Stimulated activated CD8-positive, alpha-beta memory T cell treated with anti-CD3 and anti-CD28 coated beads, Interleukin-7, amount 100 ng/mL, for 4 hours (primary cell): ENCODE measurements around the gene SPEM2.

Experiments
- DNase-seq, 2 donors: peaks; one replicate each; pipeline ENCODE4 v3.0.0-alpha.2; 2020; ENCODE audit warnings: low read depth in 2 of 2

Gene SPEM2

GRCh38 chr17:7425316-7425715, at the start of gene SPEM2:
TSS of gene SPEM2 (plus strand) at chr17:7425616. CDS start at chr17:7425689, 73 bp downstream.
- DNase-seq = no peak

- DNase-seq = no peak
These were observed 46.3 kb upstream of the SPEM2 start for GRCh38 chr17:7379134-7379533.

- no peak for DNase-seq
These were observed 45.1 kb upstream of the SPEM2 start for GRCh38 chr17:7380321-7380720.

- DNase-seq = no peak
These were observed 44.3 kb upstream of the SPEM2 start, which contains the start of gene TNK1 for GRCh38 chr17:7380855-7381683. TSS of gene TNK1 (plus strand) at chr17:7381089. CDS start at chr17:7382927, 1,838 bp downstream.

GRCh38 chr17:7382901-7383300, 42.5 kb upstream of the SPEM2 start:
- DNase-seq = no peak

GRCh38 chr17:7383371-7383741, 42.1 kb upstream of the SPEM2 start:
- no peak for DNase-seq

- DNase-seq = peak; percentile 36 to 65
These were observed 41.5 kb upstream of the SPEM2 start for GRCh38 chr17:7383742-7384488.

- DNase-seq = no peak
These were observed 40.8 kb upstream of the SPEM2 start for GRCh38 chr17:7384489-7385081.

GRCh38 chr17:7388856-7389255, 36.6 kb upstream of the SPEM2 start:
- no peak for DNase-seq

GRCh38 chr17:7389924-7390910, 35.2 kb upstream of the SPEM2 start:
- no peak for DNase-seq

- DNase-seq = no peak
These were observed 34.1 kb upstream of the SPEM2 start for GRCh38 chr17:7391307-7391706.

GRCh38 chr17:7392696-7393612, 32.5 kb upstream of the SPEM2 start:
- no peak for DNase-seq

GRCh38 chr17:7393613-7394451, 31.6 kb upstream of the SPEM2 start:
- peak; percentile 27 to 56 for DNase-seq

GRCh38 chr17:7394452-7395191, 30.8 kb upstream of the SPEM2 start, which contains the start of gene PLSCR3:
TSS of gene PLSCR3 (minus strand) at chr17:7394525. CDS start at chr17:7394110, 415 bp downstream.
- peak; percentile 42 to 77 for DNase-seq

GRCh38 chr17:7396147-7396546, 29.3 kb upstream of the SPEM2 start:
- no peak for DNase-seq

- no peak for DNase-seq
These were observed 26.8 kb upstream of the SPEM2 start for GRCh38 chr17:7398612-7399011.

- DNase-seq = no peak
These were observed 22.2 kb upstream of the SPEM2 start for GRCh38 chr17:7403043-7403726.

- no peak for DNase-seq
These were observed 21.8 kb upstream of the SPEM2 start for GRCh38 chr17:7403727-7403976.
